Measurements from ENCODE around the gene UBE2C. TPM values are rescaled to one million over a fixed set of nuclear protein-coding genes. Genes with fewer than 3 reads are reported as not detected.
"Not testable (repeated sequence)": the region's sequence is repeated elsewhere in the genome, so short reads cannot be mapped to it uniquely, and the experiment has no call there.

Gene UBE2C
- total RNA-seq, 1 donor from 2014 or later = 17.2 TPM

DNA sequence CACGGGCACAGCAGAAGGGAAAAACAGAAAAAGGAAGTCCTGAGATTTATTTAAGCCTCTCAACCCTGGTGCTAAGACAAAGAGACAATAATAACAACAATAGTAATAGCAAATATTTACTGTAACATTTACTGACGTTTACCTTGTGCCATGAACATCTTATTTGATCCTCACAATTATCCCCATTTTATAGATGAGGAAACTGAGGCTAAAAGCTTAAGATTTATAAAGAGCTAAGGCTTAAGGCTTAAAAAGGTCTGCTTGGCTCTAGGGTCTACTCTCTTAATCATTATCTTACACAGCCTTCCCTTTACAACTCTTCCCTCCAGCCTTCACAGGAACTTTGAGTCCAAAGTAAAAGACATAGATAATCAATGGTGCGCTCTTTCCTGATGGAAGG is 24.1 kb upstream of the UBE2C start:
- no peak for DNase-seq (ENCODE audit: low spot score)
- Mint-ChIP-seq H3K4me1 (ENCODE audit: low read depth) (peaks cover 13% of the 10 kb centered on the region), H3K27me3 (ENCODE audit: low read depth) (no peaks in the 10 kb centered on the region), H3K4me3 (ENCODE audit: unreplicated experiment) (no peak overlapping the region), H3K27ac (ENCODE audit: unreplicated experiment) (no peak overlapping the region), H3K36me3 (ENCODE audit: low read depth) (no peaks in the 10 kb centered on the region), H3K9me3 (ENCODE audit: low read depth) (no peaks in the 10 kb centered on the region)
- TF ChIP-seq, protein P1, sequence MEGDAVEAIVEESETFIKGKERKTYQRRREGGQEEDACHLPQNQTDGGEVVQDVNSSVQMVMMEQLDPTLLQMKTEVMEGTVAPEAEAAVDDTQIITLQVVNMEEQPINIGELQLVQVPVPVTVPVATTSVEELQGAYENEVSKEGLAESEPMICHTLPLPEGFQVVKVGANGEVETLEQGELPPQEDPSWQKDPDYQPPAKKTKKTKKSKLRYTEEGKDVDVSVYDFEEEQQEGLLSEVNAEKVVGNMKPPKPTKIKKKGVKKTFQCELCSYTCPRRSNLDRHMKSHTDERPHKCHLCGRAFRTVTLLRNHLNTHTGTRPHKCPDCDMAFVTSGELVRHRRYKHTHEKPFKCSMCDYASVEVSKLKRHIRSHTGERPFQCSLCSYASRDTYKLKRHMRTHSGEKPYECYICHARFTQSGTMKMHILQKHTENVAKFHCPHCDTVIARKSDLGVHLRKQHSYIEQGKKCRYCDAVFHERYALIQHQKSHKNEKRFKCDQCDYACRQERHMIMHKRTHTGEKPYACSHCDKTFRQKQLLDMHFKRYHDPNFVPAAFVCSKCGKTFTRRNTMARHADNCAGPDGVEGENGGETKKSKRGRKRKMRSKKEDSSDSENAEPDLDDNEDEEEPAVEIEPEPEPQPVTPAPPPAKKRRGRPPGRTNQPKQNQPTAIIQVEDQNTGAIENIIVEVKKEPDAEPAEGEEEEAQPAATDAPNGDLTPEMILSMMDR (IDR thresholded peaks at IDR 0.05) = no peak

DNA sequence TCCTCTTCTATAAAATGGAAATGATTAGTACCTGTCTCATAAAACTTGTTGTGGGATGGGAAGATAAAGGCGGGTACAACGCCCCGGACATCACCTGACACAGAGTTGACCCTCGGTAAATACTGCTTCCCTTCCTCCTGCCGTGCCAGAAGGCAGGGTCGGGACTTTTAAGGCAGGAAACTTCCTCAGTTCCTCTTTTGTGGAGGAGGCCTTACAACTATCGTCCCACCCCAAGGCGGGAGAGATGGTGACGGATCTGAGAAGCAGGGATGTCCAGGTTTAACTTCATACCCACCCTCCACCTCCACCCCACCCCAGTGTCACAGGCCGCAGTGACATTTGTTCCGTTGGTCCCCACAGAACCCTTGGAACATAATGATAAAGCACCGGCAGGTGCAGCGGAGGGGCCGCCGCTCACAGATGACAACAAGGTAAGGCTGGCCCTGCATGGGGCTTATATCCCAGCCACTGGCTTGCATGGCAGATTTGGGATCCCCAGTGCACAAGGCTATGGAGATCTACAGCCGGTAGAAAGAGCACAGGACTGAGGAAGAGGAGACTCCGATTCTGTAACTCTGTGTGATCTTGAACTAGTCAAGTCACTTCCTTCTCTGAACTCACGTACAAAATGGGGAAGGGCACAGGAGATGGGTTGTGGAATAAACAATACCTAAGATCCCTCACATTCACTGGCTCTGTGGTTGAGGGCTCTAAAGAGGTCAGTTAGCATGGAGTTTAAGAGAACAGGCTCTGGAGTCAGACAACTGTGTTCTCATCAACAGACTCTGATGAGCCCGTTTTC is 19.9 kb upstream of the UBE2C start:
- H3K36me3 Mint-ChIP-seq (ENCODE audit: low read depth) = peaks cover 13% of the 10 kb centered on the region
- H3K9me3 Mint-ChIP-seq (ENCODE audit: low read depth) = no peaks in the 10 kb centered on the region
- peak overlapping the region; percentile 98 for H3K4me3 Mint-ChIP-seq (ENCODE audit: unreplicated experiment)
- DNase-seq (ENCODE audit: low spot score) = no peak
- peak overlapping the region; percentile 77 for H3K27ac Mint-ChIP-seq (ENCODE audit: unreplicated experiment)
- TF ChIP-seq, protein P1 (IDR thresholded peaks at IDR 0.05) = no peak
- H3K27me3 Mint-ChIP-seq (ENCODE audit: low read depth) = no peaks in the 10 kb centered on the region
- H3K4me1 Mint-ChIP-seq (ENCODE audit: low read depth) = peaks cover 13% of the 10 kb centered on the region

DNA sequence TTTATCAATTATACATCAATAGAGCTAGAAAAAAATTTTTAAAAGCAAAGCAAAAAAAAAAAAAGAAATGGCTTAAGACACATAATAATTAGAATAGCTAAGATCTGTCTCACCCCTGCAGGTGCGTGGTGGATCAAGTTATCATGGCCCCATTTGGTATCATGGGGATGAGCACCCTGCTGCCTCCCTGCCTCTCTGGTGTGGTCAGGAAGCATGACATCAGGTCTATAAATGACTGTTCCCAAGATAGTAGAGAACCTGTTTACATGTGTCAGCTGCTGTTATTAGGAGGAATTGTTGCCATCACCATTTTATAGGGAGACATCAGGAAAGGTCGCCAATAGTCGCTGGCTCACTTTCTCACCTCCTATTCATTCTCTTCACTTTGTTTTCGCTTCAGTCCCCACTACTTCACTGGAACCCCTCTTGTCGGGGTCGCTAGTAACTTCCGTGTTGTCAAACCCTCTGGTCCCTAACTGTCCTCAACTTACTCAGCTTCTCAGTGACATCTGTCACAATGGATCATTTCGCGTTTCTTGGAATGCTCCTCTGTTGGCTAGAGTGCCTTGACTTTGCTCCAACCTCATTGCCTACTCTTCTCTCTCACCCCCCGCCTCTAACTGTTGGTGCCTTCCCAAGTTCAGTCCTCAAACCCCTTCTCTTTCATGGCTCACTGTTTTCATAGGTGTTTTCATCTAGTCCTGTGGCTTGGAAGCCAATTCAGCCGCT is 15.9 kb upstream of the UBE2C start:
- no peak for DNase-seq (ENCODE audit: low spot score)
- TF ChIP-seq, protein P1 (IDR thresholded peaks at IDR 0.05) = no peak
- H3K36me3 Mint-ChIP-seq (ENCODE audit: low read depth) = peaks cover 14% of the 10 kb centered on the region
- H3K4me1 Mint-ChIP-seq (ENCODE audit: low read depth) = peaks cover 17% of the 10 kb centered on the region
- no peaks in the 10 kb centered on the region for H3K9me3 Mint-ChIP-seq (ENCODE audit: low read depth)
- H3K4me3 Mint-ChIP-seq (ENCODE audit: unreplicated experiment) = no peak overlapping the region
- H3K27me3 Mint-ChIP-seq (ENCODE audit: low read depth) = no peaks in the 10 kb centered on the region
- H3K27ac Mint-ChIP-seq (ENCODE audit: unreplicated experiment) = no peak overlapping the region

DNA sequence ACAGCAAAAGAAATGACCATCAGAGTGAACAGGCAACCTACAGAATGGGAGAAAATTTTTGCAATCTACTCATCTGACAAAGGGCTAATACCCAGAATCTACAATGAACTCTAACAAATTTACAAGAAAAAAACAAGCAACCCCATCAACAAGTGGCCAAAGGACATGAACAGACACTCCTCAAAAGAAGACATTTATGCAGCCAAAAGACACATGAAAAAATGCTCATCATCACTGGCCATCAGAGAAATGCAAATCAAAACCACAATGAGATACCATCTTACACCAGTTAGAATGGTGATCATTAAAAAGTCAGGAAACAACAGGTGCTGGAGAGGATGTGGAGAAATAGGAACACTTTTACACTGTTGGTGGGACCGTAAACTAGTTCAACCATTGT is 14.9 kb upstream of the UBE2C start:
- Mint-ChIP-seq H3K4me1 (ENCODE audit: low read depth) (peaks cover 11% of the 10 kb centered on the region), H3K36me3 (ENCODE audit: low read depth) (peaks cover 20% of the 10 kb centered on the region)
- DNase-seq (ENCODE audit: low spot score); H3K4me3 Mint-ChIP-seq (ENCODE audit: unreplicated experiment); H3K9me3 Mint-ChIP-seq (ENCODE audit: low read depth); H3K27me3 Mint-ChIP-seq (ENCODE audit: low read depth); H3K27ac Mint-ChIP-seq (ENCODE audit: unreplicated experiment): not testable (repeated sequence)

DNA sequence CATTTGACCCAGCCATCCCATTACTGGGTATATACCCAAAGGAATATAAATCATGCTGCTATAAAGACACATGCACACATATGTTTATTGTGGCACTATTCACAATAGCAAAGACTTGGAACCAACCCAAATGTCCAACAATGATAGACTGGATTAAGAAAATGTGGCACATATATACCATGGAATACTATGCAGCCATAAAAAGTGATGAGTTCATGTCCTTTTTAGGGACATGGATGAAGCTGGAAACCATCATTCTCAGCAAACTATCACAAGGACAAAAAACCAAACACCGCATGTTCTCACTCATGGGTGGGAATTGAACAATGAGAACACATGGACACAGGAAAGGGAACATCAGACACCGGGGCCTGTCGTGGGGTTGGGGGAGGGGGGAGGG is 14.5 kb upstream of the UBE2C start:
- H3K4me1 Mint-ChIP-seq (ENCODE audit: low read depth); H3K27me3 Mint-ChIP-seq (ENCODE audit: low read depth); H3K4me3 Mint-ChIP-seq (ENCODE audit: unreplicated experiment); DNase-seq (ENCODE audit: low spot score); H3K27ac Mint-ChIP-seq (ENCODE audit: unreplicated experiment); H3K9me3 Mint-ChIP-seq (ENCODE audit: low read depth): not testable (repeated sequence)
- peaks cover 20% of the 10 kb centered on the region for H3K36me3 Mint-ChIP-seq (ENCODE audit: low read depth)

DNA sequence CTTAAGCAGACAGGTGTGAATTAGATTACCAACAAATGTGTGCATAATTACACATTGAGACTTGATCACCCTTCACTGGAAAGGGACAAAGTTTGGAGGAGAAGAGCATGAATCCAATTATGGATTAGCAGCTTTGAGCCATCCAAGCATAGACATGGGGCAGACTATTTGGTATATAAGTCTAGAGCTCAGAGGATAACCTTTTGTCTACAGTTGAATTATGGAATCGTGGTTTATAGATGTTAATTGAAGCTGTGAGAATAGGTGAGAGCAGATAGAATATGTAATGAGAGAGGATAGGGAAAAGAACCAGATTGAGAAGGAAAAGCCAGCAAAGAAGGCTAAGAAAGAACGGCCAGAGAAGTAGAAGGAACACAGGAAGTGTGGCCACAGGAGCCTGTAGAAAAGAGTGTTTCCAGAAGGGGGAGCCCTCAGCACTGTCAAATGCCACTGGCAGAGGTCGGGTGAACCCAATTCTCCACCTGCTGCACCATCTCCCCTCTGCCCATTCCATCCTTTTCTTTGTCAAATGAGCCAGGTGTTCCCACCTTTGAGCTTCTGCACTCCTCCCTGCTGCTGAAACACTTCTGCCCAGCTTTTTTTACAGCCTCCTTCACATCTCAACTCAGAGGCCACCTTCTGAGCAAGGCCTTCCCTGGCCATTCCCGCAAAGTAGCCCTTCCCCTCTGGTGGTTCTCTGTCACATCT is 13.4 kb upstream of the UBE2C start:
- peaks cover 26% of the 10 kb centered on the region for H3K36me3 Mint-ChIP-seq (ENCODE audit: low read depth)
- H3K4me1 Mint-ChIP-seq (ENCODE audit: low read depth) = peaks cover 6% of the 10 kb centered on the region
- TF ChIP-seq, protein P1 (IDR thresholded peaks at IDR 0.05) = peak; percentile 86
- no peaks in the 10 kb centered on the region for H3K27me3 Mint-ChIP-seq (ENCODE audit: low read depth)
- DNase-seq (ENCODE audit: low spot score) = no peak
- H3K4me3 Mint-ChIP-seq (ENCODE audit: unreplicated experiment) = no peak overlapping the region
- H3K9me3 Mint-ChIP-seq (ENCODE audit: low read depth) = no peaks in the 10 kb centered on the region
- H3K27ac Mint-ChIP-seq (ENCODE audit: unreplicated experiment) = peak overlapping the region; percentile 9
